HCT116 (cell line): ENCODE results near the gene ENKD1.

Source experiments
- ATF3 ChIP-seq: IDR thresholded peaks from 2 replicates; pipeline ENCODE4 v1.6.1; 2012
- CBX3 ChIP-seq: IDR thresholded peaks from 2 replicates; pipeline ENCODE4 v1.6.1; 2012; ENCODE audit warnings: low read depth
- CEBPB ChIP-seq: IDR thresholded peaks from 2 replicates; pipeline ENCODE4 v1.6.1; 2012; ENCODE audit warnings: low read depth
- CTCF ChIP-seq, 3 experiments: fragments of 200-600 bp in 1 of 3; sonication (generic) in 1 of 3; IDR thresholded peaks in 2 of 3; conservative IDR thresholded peaks in 1 of 3; 2 replicates each; pipeline ENCODE4 v1.5.1; 2012 to 2017; ENCODE audit warnings: low read depth in 2 of 3, low read length in 2 of 3, antibody characterized with exemption in 1 of 3, borderline replicate concordance in 1 of 3, control low read depth in 1 of 3, mild to moderate bottlenecking in 1 of 3, mixed read lengths in 1 of 3, mixed run types in 1 of 3, moderate library complexity in 1 of 3; ENCODE audit not compliant: insufficient read depth in 1 of 3
- EGR1 ChIP-seq: IDR thresholded peaks from 2 replicates; pipeline ENCODE4 v1.6.1; 2012; ENCODE audit warnings: low read depth
- EZH2 ChIP-seq: fragments of 200-600 bp; sonication (generic); IDR thresholded peaks from 2 replicates; pipeline ENCODE4 v1.6.1; 2017; ENCODE audit warnings: antibody characterized with exemption, mixed run types
- EZH2phosphoT487 ChIP-seq: fragments of 200-600 bp; IDR thresholded peaks from 2 replicates; pipeline ENCODE4 v1.6.1; 2018; ENCODE audit warnings: antibody characterized with exemption, borderline replicate concordance
- POLR2A ChIP-seq: IDR thresholded peaks from 2 replicates; pipeline ENCODE4 v1.7.0; 2011; ENCODE audit warnings: borderline replicate concordance; ENCODE audit not compliant: insufficient read depth, insufficient read length; ENCODE audit errors: extremely low read depth
- RAD21 ChIP-seq: IDR thresholded peaks from 2 replicates; pipeline ENCODE4 v1.6.1; 2012; ENCODE audit warnings: low read depth, mild to moderate bottlenecking
- REST ChIP-seq: IDR thresholded peaks from 2 replicates; pipeline ENCODE4 v1.6.1; 2012; ENCODE audit warnings: low read depth
- SIN3A ChIP-seq: IDR thresholded peaks from 2 replicates; pipeline ENCODE4 v1.6.1; 2012; ENCODE audit warnings: low read depth
- SRF ChIP-seq: IDR thresholded peaks from 2 replicates; pipeline ENCODE4 v1.6.1; 2012; ENCODE audit warnings: low read depth
- ZBTB33 ChIP-seq: IDR thresholded peaks from 2 replicates; pipeline ENCODE4 v1.6.1; 2011; ENCODE audit warnings: mild to moderate bottlenecking, low read length, moderate library complexity; ENCODE audit not compliant: insufficient replicate concordance; ENCODE audit errors: extremely low read depth
- ZNF274 ChIP-seq: fragments of 200-500 bp; sonication (Bioruptor generic); IDR thresholded peaks from 2 replicates; pipeline ENCODE4 v1.6.1; 2014; ENCODE audit warnings: mild to moderate bottlenecking, low read depth, low read length, inconsistent platforms

GRCh38 chr16:67672739-67673662, 6.5 kb upstream of the ENKD1 start:
- TF ChIP-seq ZBTB33 = no peak
- TF ChIP-seq ATF3 = no peak
- TF ChIP-seq CTCF (IDR thresholded peaks at IDR 0.05 in 2 of 3, conservative IDR thresholded peaks at IDR 0.05 in 1 of 3; ENCODE audit: borderline replicate concordance in 1 of 3, insufficient read depth in 1 of 3, low read depth in 2 of 3, low read length in 2 of 3) = peak; percentile 78 to 92 (median 90); a peak in 5 of 6 replicates
- TF ChIP-seq CBX3 = no peak
- no peak for TF ChIP-seq POLR2A
- TF ChIP-seq SRF = no peak
- TF ChIP-seq EZH2 = no peak
- peak; percentile 93 for TF ChIP-seq RAD21
- TF ChIP-seq CEBPB = no peak
- no peak for TF ChIP-seq SIN3A
- TF ChIP-seq REST = no peak
- TF ChIP-seq EZH2phosphoT487 = no peak
- TF ChIP-seq ZNF274 = no peak
- TF ChIP-seq EGR1 = no peak
